ENCODE data around the gene SPOCK2. TPM values are rescaled to one million over a fixed set of nuclear protein-coding genes. Genes with fewer than 3 reads are reported as not detected.

SPOCK2 gene
- total RNA-seq, 3 donors from 2014 or later: 3.9 to 4.5 (median 4.1) TPM

- no peak for TF ChIP-seq CTCF (IDR thresholded peaks at IDR 0.05)
- no peak for TF ChIP-seq POLR2AphosphoS5 (IDR thresholded peaks at IDR 0.05)
- TF ChIP-seq POLR2A (IDR thresholded peaks at IDR 0.05): no peak
- DNase-seq (ENCODE audit: low spot score in 2 of 2): no peak
- intact Hi-C loops (cut with DNase I; ENCODE audit: low total_unique reads): no loop called here
- peaks cover 0 to 7% of the 10 kb centered on the region in 2 donors for H3K4me1 ChIP-seq
- H3K36me3 ChIP-seq: no peaks in the 10 kb centered on the region
- H3K27ac ChIP-seq: no peak overlapping the region
- H3K9me3 ChIP-seq: no peaks in the 10 kb centered on the region
- no peak overlapping the region for H3K4me3 ChIP-seq
- H3K27me3 ChIP-seq: no peaks in the 10 kb centered on the region
These were observed 67.2 kb downstream of the SPOCK2 start for GRCh38 chr10:72020914-72021809.

- Histone ChIP-seq H3K9me3 (no peaks in the 10 kb centered on the region), H3K36me3 (no peaks in the 10 kb centered on the region), H3K4me1 (peaks cover 0 to 7% of the 10 kb centered on the region in 2 donors), H3K27me3 (no peaks in the 10 kb centered on the region), H3K27ac (no peak overlapping the region), H3K4me3 (no peak overlapping the region)
- no peak for TF ChIP-seq CTCF (IDR thresholded peaks at IDR 0.05)
- TF ChIP-seq POLR2A (IDR thresholded peaks at IDR 0.05): no peak
- no peak for TF ChIP-seq POLR2AphosphoS5 (IDR thresholded peaks at IDR 0.05)
- intact Hi-C loops (cut with DNase I; ENCODE audit: low total_unique reads): no loop called here
- DNase-seq (ENCODE audit: low spot score in 2 of 2): no peak
These were observed 69.1 kb downstream of the SPOCK2 start for GRCh38 chr10:72019085-72019876.

- H3K27ac ChIP-seq: peak overlapping the region; percentile 36 to 52
These were observed 71.6 kb downstream of the SPOCK2 start for GRCh38 chr10:72016608-72017300.

GRCh38 chr10:72015841-72016240, 72.5 kb downstream of the SPOCK2 start:
- H3K27me3 ChIP-seq: no peaks in the 10 kb centered on the region
- H3K9me3 ChIP-seq: no peaks in the 10 kb centered on the region
- no peaks in the 10 kb centered on the region for H3K36me3 ChIP-seq
- no peak for TF ChIP-seq POLR2A (IDR thresholded peaks at IDR 0.05)
- no peak for TF ChIP-seq POLR2AphosphoS5 (IDR thresholded peaks at IDR 0.05)
- TF ChIP-seq CTCF (IDR thresholded peaks at IDR 0.05): no peak
- intact Hi-C loops (cut with DNase I; ENCODE audit: low total_unique reads): no loop called here
- DNase-seq (ENCODE audit: low spot score in 2 of 2): no peak
- no peak overlapping the region for H3K27ac ChIP-seq
- H3K4me3 ChIP-seq: no peak overlapping the region
- peaks cover under 1 to 9% of the 10 kb centered on the region in 2 donors for H3K4me1 ChIP-seq

More at GRCh38 chr10:72016608-72017300, 71.6 kb downstream of the SPOCK2 start:
- no peaks in the 10 kb centered on the region for H3K36me3 ChIP-seq
- no peak overlapping the region for H3K4me3 ChIP-seq
- H3K9me3 ChIP-seq: no peaks in the 10 kb centered on the region
- TF ChIP-seq POLR2AphosphoS5 (IDR thresholded peaks at IDR 0.05): no peak
- TF ChIP-seq CTCF (IDR thresholded peaks at IDR 0.05): no peak
- no peak for TF ChIP-seq POLR2A (IDR thresholded peaks at IDR 0.05)
- peaks cover 0 to 7% of the 10 kb centered on the region in 2 donors for H3K4me1 ChIP-seq
- intact Hi-C loops (cut with DNase I; ENCODE audit: low total_unique reads): no loop called here
- no peak for DNase-seq (ENCODE audit: low spot score in 2 of 2)
- no peaks in the 10 kb centered on the region for H3K27me3 ChIP-seq
